Measurements from ENCODE around the gene PPP1R3C.

The PPP1R3C gene

DNA sequence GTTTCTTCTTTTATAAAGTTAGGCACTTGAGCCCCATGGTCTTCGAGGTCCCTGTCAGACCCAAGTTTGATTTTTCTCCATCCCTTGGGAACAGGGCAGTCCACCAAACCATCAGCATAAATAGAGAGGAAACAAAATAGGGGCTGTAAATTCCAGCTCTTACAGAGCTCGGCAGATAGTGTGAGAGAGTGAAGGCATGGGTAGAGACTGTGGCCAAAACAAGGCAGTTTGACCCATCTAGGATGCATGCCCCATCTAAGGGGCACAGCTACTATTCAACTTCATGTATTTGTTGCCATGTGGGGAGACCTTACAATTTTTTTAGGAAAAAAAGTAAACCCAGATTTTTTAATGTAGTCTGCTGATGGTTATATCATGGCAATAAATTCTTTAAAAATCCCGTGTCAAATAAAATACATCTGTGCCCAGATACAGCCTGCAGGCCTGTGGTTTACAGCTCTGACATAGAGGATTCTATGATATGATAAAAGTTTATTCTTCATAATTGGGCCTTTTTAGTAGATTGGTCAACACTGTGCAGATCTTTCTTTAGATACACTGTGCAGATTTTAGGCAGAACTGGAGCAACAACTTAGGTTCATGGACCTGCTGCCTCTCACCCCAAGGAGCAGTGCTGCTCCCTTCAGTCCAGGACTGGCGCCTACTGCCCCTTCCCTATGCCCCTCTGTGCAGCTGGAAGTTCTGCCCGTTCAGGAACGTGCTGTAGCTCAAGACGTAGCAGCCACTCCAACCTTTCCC, 5.3 kb downstream of the PPP1R3C start:
- no peaks in the 10 kb centered on the region for H3K27me3 ChIP-seq (ENCODE audit: control insufficient read depth, low read length)
- no peaks in the 10 kb centered on the region for H4K20me1 ChIP-seq (ENCODE audit: control insufficient read depth, insufficient read depth, low read depth, low read length)
- H3K9me3 ChIP-seq (ENCODE audit: control insufficient read depth, insufficient read depth, low read length) = no peaks in the 10 kb centered on the region
- TF ChIP-seq, protein P1, sequence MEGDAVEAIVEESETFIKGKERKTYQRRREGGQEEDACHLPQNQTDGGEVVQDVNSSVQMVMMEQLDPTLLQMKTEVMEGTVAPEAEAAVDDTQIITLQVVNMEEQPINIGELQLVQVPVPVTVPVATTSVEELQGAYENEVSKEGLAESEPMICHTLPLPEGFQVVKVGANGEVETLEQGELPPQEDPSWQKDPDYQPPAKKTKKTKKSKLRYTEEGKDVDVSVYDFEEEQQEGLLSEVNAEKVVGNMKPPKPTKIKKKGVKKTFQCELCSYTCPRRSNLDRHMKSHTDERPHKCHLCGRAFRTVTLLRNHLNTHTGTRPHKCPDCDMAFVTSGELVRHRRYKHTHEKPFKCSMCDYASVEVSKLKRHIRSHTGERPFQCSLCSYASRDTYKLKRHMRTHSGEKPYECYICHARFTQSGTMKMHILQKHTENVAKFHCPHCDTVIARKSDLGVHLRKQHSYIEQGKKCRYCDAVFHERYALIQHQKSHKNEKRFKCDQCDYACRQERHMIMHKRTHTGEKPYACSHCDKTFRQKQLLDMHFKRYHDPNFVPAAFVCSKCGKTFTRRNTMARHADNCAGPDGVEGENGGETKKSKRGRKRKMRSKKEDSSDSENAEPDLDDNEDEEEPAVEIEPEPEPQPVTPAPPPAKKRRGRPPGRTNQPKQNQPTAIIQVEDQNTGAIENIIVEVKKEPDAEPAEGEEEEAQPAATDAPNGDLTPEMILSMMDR (IDR thresholded peaks at IDR 0.05; ENCODE audit: low read depth, low read length, poor library complexity, severe bottlenecking) = no peak
- no peak for TF ChIP-seq EZH2phosphoT487 (IDR thresholded peaks at IDR 0.05; ENCODE audit: borderline replicate concordance, low read length)
- H3K27ac ChIP-seq (ENCODE audit: low read depth, low read length) = no peak overlapping the region
- no peaks in the 10 kb centered on the region for H3K79me2 ChIP-seq (ENCODE audit: control insufficient read depth, low read length)
- no peaks in the 10 kb centered on the region for H3K4me1 ChIP-seq (ENCODE audit: control insufficient read depth, low read length)
- H3K4me3 ChIP-seq (ENCODE audit: low read length) = no peak overlapping the region
- no peaks in the 10 kb centered on the region for H3K36me3 ChIP-seq (ENCODE audit: control insufficient read depth, low read length)
- H3K4me2 ChIP-seq (ENCODE audit: low read length) = no peak overlapping the region
- H3K9me2 ChIP-seq (replicated peaks; ENCODE audit: control insufficient read depth, low read length) = no peaks in the 10 kb centered on the region
- H3F3A ChIP-seq (ENCODE audit: control insufficient read depth, insufficient read depth) = no peaks in the 10 kb centered on the region

DNA sequence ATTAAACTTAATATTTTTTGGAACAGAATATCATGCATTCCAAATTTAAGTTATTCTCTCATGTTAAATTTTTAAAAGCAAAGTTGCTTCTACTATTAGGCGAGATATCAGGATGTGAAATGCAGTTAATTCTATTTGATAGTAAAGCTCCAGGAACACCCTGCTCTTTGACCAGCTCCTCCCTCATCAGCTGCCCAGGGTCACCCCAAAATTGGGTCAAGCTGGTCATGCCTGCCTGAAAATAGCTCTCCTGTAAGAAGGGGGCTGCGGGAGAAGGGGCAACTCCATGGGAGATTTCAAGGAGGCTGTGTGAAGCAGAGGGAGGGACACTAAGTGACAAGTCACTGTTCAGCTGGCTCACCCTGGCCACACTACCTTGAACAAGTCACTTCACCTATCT, 5.9 kb downstream of the PPP1R3C start:
- no peaks in the 10 kb centered on the region for H4K20me1 ChIP-seq (ENCODE audit: control insufficient read depth, insufficient read depth, low read depth, low read length)
- TF ChIP-seq EZH2phosphoT487 (IDR thresholded peaks at IDR 0.05; ENCODE audit: borderline replicate concordance, low read length) = no peak
- TF ChIP-seq, protein P1 (IDR thresholded peaks at IDR 0.05; ENCODE audit: low read depth, low read length, poor library complexity, severe bottlenecking) = no peak
- H3K79me2 ChIP-seq (ENCODE audit: control insufficient read depth, low read length) = no peaks in the 10 kb centered on the region
- no peaks in the 10 kb centered on the region for H3K9me2 ChIP-seq (replicated peaks; ENCODE audit: control insufficient read depth, low read length)
- H3K27ac ChIP-seq (ENCODE audit: low read depth, low read length) = no peak overlapping the region
- no peaks in the 10 kb centered on the region for H3K9me3 ChIP-seq (ENCODE audit: control insufficient read depth, insufficient read depth, low read length)
- no peaks in the 10 kb centered on the region for H3K36me3 ChIP-seq (ENCODE audit: control insufficient read depth, low read length)
- no peaks in the 10 kb centered on the region for H3K27me3 ChIP-seq (ENCODE audit: control insufficient read depth, low read length)
- H3K4me3 ChIP-seq (ENCODE audit: low read length) = no peak overlapping the region
- H3K4me1 ChIP-seq (ENCODE audit: control insufficient read depth, low read length) = no peaks in the 10 kb centered on the region
- no peaks in the 10 kb centered on the region for H3F3A ChIP-seq (ENCODE audit: control insufficient read depth, insufficient read depth)
- no peak overlapping the region for H3K4me2 ChIP-seq (ENCODE audit: low read length)

DNA sequence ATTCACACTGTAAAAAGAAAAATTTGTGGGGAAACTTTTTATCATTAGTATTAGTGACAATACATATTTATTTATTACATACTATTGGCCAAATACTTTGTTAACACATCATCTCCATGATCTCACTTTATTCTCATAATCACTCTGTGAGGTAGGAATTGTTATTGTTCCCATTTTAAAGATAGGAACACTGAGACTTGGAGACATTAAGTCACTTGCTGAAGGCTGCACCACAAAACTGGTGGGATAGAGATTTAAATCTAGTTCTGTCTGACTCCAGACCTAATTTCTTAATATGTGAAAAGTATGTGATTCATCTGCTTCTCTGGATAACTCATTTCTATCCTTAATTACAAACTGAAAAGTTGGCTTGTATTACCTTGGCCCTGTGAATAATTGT, 8.2 kb downstream of the PPP1R3C start:
- no peak for TF ChIP-seq EZH2phosphoT487 (IDR thresholded peaks at IDR 0.05; ENCODE audit: borderline replicate concordance, low read length)
- TF ChIP-seq, protein P1 (IDR thresholded peaks at IDR 0.05; ENCODE audit: low read depth, low read length, poor library complexity, severe bottlenecking) = no peak
- Histone ChIP-seq H3K4me2 (ENCODE audit: low read length) (no peak overlapping the region), H3K4me1 (ENCODE audit: control insufficient read depth, low read length) (no peaks in the 10 kb centered on the region), H3F3A (ENCODE audit: control insufficient read depth, insufficient read depth) (no peaks in the 10 kb centered on the region), H3K79me2 (ENCODE audit: control insufficient read depth, low read length) (no peaks in the 10 kb centered on the region), H3K27ac (ENCODE audit: low read depth, low read length) (no peak overlapping the region), H3K27me3 (ENCODE audit: control insufficient read depth, low read length) (no peaks in the 10 kb centered on the region), H3K36me3 (ENCODE audit: control insufficient read depth, low read length) (no peaks in the 10 kb centered on the region), H3K4me3 (ENCODE audit: low read length) (no peak overlapping the region), H3K9me2 (replicated peaks; ENCODE audit: control insufficient read depth, low read length) (no peaks in the 10 kb centered on the region), H3K9me3 (ENCODE audit: control insufficient read depth, insufficient read depth, low read length) (no peaks in the 10 kb centered on the region), H4K20me1 (ENCODE audit: control insufficient read depth, insufficient read depth, low read depth, low read length) (no peaks in the 10 kb centered on the region)

All from DOHH2 (cell line).